Stimulated activated CD8-positive, alpha-beta memory T cell treated with anti-CD3 and anti-CD28 coated beads, Interleukin-7, amount 100 ng/mL, for 4 hours (primary cell): Measurements from ENCODE around the gene PLCB4.

Experiments
- DNase-seq, 2 donors: peaks; one replicate each; pipeline ENCODE4 v3.0.0-alpha.2; 2020; ENCODE audit warnings: low read depth in 2 of 2

The PLCB4 gene

GRCh38 chr20:9223296-9223695 lies 154.4 kb downstream of the PLCB4 start:
- DNase-seq, result no peak

GRCh38 chr20:9225879-9226278 lies 157.0 kb downstream of the PLCB4 start:
- no peak for DNase-seq

- no peak for DNase-seq
These were observed 159.2 kb downstream of the PLCB4 start for GRCh38 chr20:9227896-9228615.

- DNase-seq, result no peak
These were observed 160.0 kb downstream of the PLCB4 start for GRCh38 chr20:9228774-9229450.

GRCh38 chr20:9230406-9230805 lies 161.5 kb downstream of the PLCB4 start:
- no peak for DNase-seq

- no peak for DNase-seq
These were observed 164.9 kb downstream of the PLCB4 start for GRCh38 chr20:9233804-9234203.

GRCh38 chr20:9235518-9235917 lies 166.6 kb downstream of the PLCB4 start:
- DNase-seq, result no peak

- DNase-seq, result no peak
These were observed 167.6 kb downstream of the PLCB4 start for GRCh38 chr20:9236458-9236857.

- DNase-seq, result no peak
These were observed 172.4 kb downstream of the PLCB4 start for GRCh38 chr20:9241232-9241692.

- DNase-seq, result no peak
These were observed 173.0 kb downstream of the PLCB4 start for GRCh38 chr20:9241721-9242427.

- DNase-seq, result no peak
These were observed 175.1 kb downstream of the PLCB4 start for GRCh38 chr20:9243986-9244385.

- DNase-seq, result no peak
These were observed 175.9 kb downstream of the PLCB4 start for GRCh38 chr20:9244811-9245210.

GRCh38 chr20:9246731-9247130 lies 177.8 kb downstream of the PLCB4 start:
- no peak for DNase-seq

GRCh38 chr20:9250511-9250910 lies 181.6 kb downstream of the PLCB4 start:
- no peak for DNase-seq

- DNase-seq, result no peak
These were observed 184.2 kb downstream of the PLCB4 start for GRCh38 chr20:9253006-9253539.

- DNase-seq, result no peak
These were observed 186.3 kb downstream of the PLCB4 start for GRCh38 chr20:9255171-9255570.

- no peak for DNase-seq
These were observed 187.5 kb downstream of the PLCB4 start for GRCh38 chr20:9256393-9256792.

- DNase-seq, result no peak
These were observed 190.0 kb downstream of the PLCB4 start for GRCh38 chr20:9258901-9259300.

GRCh38 chr20:9260027-9260426 lies 191.1 kb downstream of the PLCB4 start:
- no peak for DNase-seq

GRCh38 chr20:9261781-9262180 lies 192.9 kb downstream of the PLCB4 start:
- DNase-seq, result no peak

- no peak for DNase-seq
These were observed 193.8 kb downstream of the PLCB4 start for GRCh38 chr20:9262653-9263194.

GRCh38 chr20:9269280-9269971 lies 200.5 kb downstream of the PLCB4 start:
- no peak for DNase-seq
